ENCODE data around the gene NEDD8. TPM values are rescaled to one million over a fixed set of nuclear protein-coding genes. Genes with fewer than 3 reads are reported as not detected.

The NEDD8 gene
- total and polyA plus RNA-seq, 10 donors = 98.6 to 237 (median 127) TPM

DNA sequence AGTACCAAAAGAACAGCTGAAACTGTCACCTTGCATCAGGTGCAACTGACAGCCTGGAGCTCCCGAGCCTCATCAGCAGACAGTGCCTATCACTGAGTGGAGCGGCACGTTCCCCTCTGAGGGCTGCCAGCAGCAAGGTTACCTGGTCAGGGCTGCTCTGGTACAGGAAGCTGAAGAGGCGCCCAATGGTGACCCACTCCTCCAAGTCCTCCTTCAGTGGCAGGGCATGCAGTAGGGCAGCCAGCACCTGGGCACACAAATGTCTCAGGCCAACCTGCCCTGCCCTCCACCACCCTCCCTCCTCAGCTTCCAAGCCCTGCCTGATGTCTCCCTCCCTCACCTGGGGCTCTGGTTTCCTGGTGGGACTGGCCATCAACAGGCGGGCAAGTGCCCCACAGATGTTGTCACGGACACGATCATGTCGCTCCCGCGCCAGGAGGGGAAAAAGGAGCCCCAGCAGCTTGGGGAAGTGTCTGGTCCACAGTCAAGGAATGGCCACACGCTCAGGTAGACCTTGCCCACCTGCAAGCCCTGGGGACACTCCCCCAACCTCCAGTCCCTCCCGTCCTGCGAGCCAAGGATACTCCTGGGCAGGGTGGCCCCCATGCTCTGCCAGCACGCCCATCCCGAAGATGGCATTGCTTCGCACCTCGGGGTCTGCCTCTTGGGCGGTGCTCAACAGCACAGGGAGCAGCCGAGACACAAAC, 50.6 kb downstream of the NEDD8 start:
- no peak for TF ChIP-seq CTCF (IDR thresholded peaks at IDR 0.05 in 8 of 11, conservative IDR thresholded peaks at IDR 0.05 in 3 of 11)
- TF ChIP-seq POLR2AphosphoS5 (IDR thresholded peaks at IDR 0.05) = peak in 1 of 3 donors; percentile 51
- no peaks in the 10 kb centered on the region for H3K9me3 ChIP-seq
- no peak overlapping the region for H3K27ac ChIP-seq
- H3K36me3 ChIP-seq = peaks cover 2 to 100% (median 99%) of the 10 kb centered on the region in 6 donors
- intact Hi-C loops (cut with DNase I; ENCODE audit: low total_unique reads) = no loop called here
- 82 to 92% (median 89%) methylated on average over 14 to 19 of the region's 19 CpGs for WGBS, 5 donors
- H3K27me3 ChIP-seq (replicated peaks in 1 of 7) = no peaks in the 10 kb centered on the region
- no peak overlapping the region for H3K4me3 ChIP-seq
- peaks cover 0 to 7% (median 0%) of the 10 kb centered on the region in 6 donors for H3K4me1 ChIP-seq
- DNase-seq = peak; percentile 70

DNA sequence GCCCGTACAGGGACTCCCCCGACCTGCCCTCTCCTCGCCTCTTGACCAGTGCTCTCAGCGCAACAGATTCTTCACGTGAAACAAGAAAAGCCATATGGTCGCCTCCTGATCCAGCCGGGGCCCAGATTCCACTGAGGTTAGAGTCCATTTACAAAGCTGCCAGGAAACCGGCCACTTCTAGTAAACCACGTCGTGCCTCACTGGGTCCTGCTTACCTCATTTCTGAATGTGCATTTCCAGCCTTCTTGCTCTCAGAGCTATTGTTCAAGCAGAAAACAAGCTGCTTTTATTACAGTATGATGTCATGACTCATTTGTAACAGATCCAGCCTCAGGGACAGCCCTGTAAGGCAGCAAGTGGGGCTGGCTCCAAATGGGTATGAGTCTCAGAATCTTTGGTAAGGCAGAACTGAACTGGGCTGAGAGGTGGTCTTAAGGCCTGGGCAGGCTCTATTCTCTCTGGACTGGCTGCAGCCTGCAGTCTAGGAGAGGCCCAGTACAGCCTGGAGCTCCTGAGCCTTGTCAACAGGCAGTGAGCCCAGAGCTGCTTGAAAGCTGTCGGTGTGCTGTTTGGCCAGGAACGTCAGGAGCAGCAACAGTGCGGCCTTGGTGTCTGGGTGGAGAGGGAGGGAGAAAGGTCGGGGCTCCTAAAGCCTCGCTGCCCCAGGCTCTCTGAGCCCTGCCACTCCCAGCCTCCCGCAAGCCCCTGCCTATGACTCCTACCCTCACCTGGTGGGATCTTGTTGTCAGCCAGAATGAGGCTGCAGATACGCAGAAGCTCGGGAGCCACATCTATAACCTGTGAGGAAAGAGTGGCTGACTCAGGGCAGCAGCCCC, 52.0 kb downstream of the NEDD8 start:
- intact Hi-C loops (cut with DNase I; ENCODE audit: low total_unique reads) = no loop called here
- Histone ChIP-seq H3K4me3 (no peak overlapping the region), H3K9me3 (no peaks in the 10 kb centered on the region), H3K4me1 (no peaks in the 10 kb centered on the region), H3K36me3 (peaks cover 2 to 100% (median 93%) of the 10 kb centered on the region in 6 donors), H3K27ac (peak overlapping the region in 1 of 8 donors; percentile 26), H3K27me3 (replicated peaks in 1 of 7) (no peaks in the 10 kb centered on the region)
- TF ChIP-seq POLR2AphosphoS5 (IDR thresholded peaks at IDR 0.05) (peak in 1 of 3 donors; percentile 52), POLR2A (IDR thresholded peaks at IDR 0.05) (no peak)
- DNase-seq = peak; percentile 41
- 78 to 88% (median 85%) methylated on average over 9 to 18 of the region's 18 CpGs for WGBS, 5 donors

GRCh38 chr14:24179294-24179960, 52.7 kb downstream of the NEDD8 start:
- H3K27ac ChIP-seq = no peak overlapping the region

More at GRCh38 chr14:24179294-24179960, 52.7 kb downstream of the NEDD8 start:
- peak; percentile 56 for DNase-seq
- 84 to 90% (median 86%) methylated on average over 10 to 14 of the region's 14 CpGs for WGBS, 5 donors
- intact Hi-C loops (cut with DNase I; ENCODE audit: low total_unique reads) = no loop called here
- TF ChIP-seq POLR2AphosphoS5 (IDR thresholded peaks at IDR 0.05) = peak; percentile 1 to 52 (median 20)
- TF ChIP-seq CTCF (IDR thresholded peaks at IDR 0.05 in 8 of 11, conservative IDR thresholded peaks at IDR 0.05 in 3 of 11) = no peak
- TF ChIP-seq POLR2A (IDR thresholded peaks at IDR 0.05) = no peak
- Histone ChIP-seq H3K4me3 (no peak overlapping the region), H3K36me3 (peaks cover 2 to 100% (median 88%) of the 10 kb centered on the region in 6 donors), H3K27me3 (replicated peaks in 1 of 7) (no peaks in the 10 kb centered on the region), H3K4me1 (no peaks in the 10 kb centered on the region), H3K9me3 (no peaks in the 10 kb centered on the region)

Measured in spleen (tissue), 11 donors.